ENCODE results near the gene ARL17A.
"Not testable (repeated sequence)": the region's sequence is repeated elsewhere in the genome, so short reads cannot be mapped to it uniquely, and the experiment has no call there.

Gene ARL17A

DNA sequence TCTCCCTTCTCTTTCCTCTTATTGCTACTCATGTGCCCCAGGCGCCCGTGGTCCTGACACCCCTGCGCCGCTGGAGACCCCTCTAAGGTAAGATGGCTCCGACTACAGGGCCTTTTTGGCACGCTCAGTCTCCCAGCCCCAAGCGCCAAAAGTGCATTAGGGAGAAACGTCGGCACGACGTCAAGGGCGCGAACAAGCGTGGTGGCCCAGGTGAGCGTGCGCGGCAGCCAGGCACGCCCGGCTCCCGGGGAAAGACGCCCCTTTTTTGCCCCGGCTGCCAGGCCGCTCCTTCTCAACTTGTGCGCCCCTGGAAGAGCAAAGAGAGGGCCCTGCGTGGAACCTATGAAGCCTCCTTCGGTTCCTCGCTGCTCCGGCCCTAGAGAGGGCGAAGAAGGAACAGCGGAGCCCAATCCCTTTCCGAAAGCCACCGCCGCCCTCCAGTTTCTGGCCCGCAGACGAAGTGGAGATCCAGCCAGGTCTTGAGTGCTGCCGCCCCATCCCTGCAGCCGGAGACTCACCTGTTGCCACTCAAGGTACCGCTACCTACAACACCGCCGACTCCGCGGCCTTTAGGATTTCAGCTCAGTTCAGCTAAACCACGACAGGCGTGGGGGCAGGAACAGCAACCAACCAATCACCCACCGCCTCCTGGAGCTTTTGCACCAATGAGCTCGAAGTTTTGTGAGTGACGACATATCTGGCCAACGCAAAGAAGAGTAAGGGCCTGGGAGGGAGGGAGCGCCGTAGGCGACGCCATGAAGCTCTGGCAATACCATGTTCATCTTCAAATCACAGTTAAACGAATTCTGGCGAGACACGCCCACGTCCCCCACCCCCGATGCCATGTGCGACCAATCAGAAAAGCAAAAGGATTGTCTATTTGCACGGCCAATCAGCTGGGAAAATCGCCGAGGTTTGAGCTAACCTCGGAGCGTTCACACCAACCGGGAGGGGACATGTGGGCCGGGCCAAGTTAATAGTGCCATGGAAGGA, at the start of gene ARL17A:
TSS of gene ARL17A (minus strand) at position 609 of the 993 bp plus-strand sequence. CDS start 3,369 bp downstream, outside the sequence.
- not testable (repeated sequence) for H3K4me3 Mint-ChIP-seq; H3K36me3 Mint-ChIP-seq (ENCODE audit: low read depth)

DNA sequence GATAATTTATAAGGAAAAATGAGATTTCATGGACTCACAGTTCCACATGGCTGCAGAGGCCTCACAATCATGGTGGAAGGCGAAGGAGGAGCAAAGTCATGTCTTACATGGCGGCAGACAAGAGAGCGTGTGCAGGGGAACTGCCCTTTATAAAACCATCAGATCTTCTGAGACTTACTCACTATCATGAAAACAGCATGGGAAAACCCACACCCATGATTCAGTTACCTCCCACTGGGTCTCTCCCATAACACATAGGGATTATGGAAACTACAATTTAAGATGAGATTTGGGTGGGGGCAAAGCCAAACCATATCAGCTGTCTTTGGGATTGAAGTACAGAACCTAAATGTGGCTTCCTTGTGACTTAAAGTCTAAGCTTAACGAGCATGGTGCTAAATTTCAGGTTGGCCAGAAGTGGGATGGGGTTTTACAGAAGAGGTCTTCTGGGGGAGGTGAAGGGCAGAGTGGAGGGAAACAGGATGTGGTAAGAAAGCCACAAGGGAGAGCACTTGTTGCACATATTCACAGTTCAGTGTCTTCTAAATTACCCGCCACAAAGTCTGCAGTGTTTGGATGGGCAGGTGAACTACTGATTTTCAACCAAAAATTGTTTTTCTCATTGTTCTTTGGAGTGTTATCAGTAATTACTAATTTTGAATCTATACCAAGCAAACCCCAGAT, 49.4 kb upstream of the ARL17A start:
- H3K27ac Mint-ChIP-seq; H3K9me3 Mint-ChIP-seq; H3K36me3 Mint-ChIP-seq (ENCODE audit: low read depth); DNase-seq; H3K4me1 Mint-ChIP-seq (ENCODE audit: low read depth); H3K4me3 Mint-ChIP-seq; H3K27me3 Mint-ChIP-seq: not testable (repeated sequence)

More for the DNA sequence above, at the start of gene ARL17A:
- not testable (repeated sequence) for H3K27me3 Mint-ChIP-seq; H3K9me3 Mint-ChIP-seq; H3K27ac Mint-ChIP-seq; H3K4me1 Mint-ChIP-seq (ENCODE audit: low read depth)
- peak; percentile 68 for DNase-seq

DNA sequence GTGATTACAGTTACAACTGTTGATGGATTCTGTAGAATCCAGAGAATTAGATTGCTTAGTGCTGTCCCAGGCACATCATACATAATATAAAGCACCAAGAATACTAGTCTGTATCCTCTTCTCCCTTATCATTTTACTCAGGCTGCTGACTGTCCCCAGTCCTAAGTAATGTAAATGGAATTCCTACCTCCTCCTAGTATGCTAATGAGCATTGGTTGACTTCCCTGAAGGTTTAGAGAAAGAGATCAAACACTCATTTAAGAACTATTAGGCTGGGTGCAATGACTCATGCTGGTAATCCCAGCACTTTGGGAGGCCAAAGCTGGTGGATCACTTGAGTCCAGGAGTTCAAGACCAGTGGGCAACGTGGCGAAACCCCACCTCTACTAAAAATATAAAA, 48.0 kb upstream of the ARL17A start:
- not testable (repeated sequence) for H3K27ac Mint-ChIP-seq; DNase-seq; H3K9me3 Mint-ChIP-seq; H3K4me3 Mint-ChIP-seq; H3K4me1 Mint-ChIP-seq (ENCODE audit: low read depth); H3K36me3 Mint-ChIP-seq (ENCODE audit: low read depth); H3K27me3 Mint-ChIP-seq

DNA sequence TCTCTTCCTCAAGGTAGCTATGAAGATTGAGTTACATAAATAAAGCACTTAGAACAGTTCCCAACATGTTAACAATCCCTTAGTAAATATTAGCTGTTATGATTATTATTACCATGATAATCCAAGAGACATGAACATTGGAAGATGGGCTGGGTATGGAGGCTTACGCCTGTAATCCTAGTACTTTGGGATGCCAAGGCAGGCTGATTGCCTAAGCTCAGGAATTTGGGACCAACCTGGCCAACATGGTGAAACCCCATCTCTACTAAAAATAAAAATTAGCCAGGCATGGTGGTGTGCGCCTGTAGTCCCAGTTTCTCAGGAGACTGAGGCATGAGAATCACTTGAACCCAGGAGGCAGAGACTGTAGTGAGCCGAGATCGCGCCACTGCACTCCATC, 45.2 kb upstream of the ARL17A start:
- not testable (repeated sequence) for H3K9me3 Mint-ChIP-seq; H3K4me3 Mint-ChIP-seq; H3K4me1 Mint-ChIP-seq (ENCODE audit: low read depth); H3K36me3 Mint-ChIP-seq (ENCODE audit: low read depth); DNase-seq; H3K27me3 Mint-ChIP-seq; H3K27ac Mint-ChIP-seq

DNA sequence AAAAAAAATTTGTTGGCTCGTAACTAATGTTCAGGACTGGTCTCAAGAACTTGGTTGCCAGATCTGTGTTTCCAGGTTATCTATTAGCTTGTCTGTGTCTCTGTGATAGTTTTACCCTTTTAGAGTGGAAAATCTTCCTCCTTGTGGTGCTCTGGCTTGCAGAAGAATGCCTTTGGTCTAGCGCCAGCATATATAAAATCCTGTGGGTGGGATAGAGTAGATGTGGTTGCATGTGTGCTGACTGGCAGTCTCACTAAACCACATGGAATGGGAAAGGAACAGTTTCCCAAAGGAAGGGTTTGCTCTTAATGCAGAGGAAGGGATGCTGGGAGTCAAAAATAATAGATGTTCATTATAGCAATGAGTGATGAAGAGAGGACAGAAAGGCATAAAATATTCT, 44.3 kb upstream of the ARL17A start:
- H3K4me1 Mint-ChIP-seq (ENCODE audit: low read depth); H3K9me3 Mint-ChIP-seq; H3K4me3 Mint-ChIP-seq; H3K27me3 Mint-ChIP-seq; H3K36me3 Mint-ChIP-seq (ENCODE audit: low read depth); H3K27ac Mint-ChIP-seq; DNase-seq: not testable (repeated sequence)

DNA sequence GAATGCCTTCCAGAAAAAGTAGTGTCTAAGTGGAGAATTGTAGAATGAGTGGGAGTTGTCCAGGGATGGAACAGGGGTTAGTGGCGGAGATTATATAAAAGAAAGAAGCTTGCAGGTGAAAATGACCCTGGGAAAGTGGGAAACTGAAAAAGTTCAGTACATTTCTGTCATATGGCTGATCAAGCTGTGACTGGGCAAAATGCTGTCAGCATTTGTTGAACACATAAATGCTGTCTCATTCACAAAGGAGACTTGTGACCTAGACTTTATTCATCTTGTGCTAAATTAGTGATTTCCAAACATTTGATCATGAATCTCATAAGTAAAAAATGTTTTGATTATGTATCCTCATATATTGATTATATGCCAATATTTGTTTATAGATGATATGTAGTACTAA, 39.5 kb upstream of the ARL17A start:
- H3K27me3 Mint-ChIP-seq; H3K4me3 Mint-ChIP-seq; H3K27ac Mint-ChIP-seq; H3K4me1 Mint-ChIP-seq (ENCODE audit: low read depth); H3K36me3 Mint-ChIP-seq (ENCODE audit: low read depth); H3K9me3 Mint-ChIP-seq; DNase-seq: not testable (repeated sequence)

DNA sequence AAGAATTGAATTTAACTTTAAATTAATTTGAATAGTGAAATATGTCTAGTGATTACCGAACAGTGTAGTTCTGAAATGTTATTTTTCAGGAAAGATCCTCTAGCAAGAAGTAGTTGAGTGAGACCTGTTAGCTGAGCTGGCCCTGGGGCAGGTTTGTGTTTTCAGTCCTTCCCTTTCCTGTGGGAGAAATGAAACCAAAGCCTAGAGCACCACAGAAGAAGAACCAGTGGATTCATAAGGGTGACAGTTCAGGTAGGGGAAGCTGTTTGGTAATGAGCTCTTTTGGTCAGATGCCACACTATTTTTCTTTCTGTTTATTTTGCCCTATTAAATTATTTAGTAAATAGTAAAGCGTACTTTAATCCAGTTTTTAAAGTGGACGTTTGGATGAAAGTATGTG, 37.6 kb upstream of the ARL17A start:
- not testable (repeated sequence) for H3K9me3 Mint-ChIP-seq; H3K27me3 Mint-ChIP-seq; H3K27ac Mint-ChIP-seq; H3K4me1 Mint-ChIP-seq (ENCODE audit: low read depth); H3K4me3 Mint-ChIP-seq; H3K36me3 Mint-ChIP-seq (ENCODE audit: low read depth); DNase-seq

DNA sequence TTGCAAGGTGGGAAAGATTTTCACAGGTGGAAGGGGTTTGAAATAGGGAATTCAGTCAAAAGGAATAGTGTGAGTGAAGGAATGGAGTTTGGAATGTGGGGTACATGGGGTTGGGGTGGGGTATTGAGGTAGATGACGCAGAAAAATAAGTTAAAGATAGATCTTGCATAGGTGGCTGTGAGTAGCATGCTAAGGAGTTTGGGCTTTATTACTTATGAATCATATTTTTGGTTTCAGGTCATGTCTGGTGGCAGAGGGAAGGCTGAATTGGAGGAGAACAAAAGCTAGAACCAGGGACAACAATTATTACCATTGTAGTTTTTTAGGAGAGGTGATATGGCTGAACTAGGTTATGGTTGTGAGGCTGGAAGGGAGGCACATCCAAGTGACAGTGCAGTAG, 34.4 kb upstream of the ARL17A start:
- H3K9me3 Mint-ChIP-seq; H3K4me1 Mint-ChIP-seq (ENCODE audit: low read depth); H3K27me3 Mint-ChIP-seq; DNase-seq; H3K4me3 Mint-ChIP-seq; H3K36me3 Mint-ChIP-seq (ENCODE audit: low read depth); H3K27ac Mint-ChIP-seq: not testable (repeated sequence)

DNA sequence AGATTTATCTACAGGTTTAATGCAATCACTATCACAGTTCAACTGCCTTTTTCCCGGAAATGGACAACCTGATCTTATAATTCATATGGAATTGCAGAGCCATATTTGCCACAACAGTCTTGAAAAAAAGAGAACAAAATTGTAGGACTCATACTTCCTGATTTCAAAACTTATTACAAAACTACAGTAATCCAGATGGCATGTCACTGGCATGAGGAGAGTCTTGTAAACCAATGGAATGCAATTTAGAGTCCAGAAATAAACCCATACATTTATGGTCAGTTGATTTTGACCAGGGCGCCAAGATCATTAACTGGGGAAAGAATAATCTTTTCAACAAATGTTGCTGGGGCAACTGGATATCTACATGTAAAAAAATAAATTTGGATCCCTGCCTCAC, 31.8 kb upstream of the ARL17A start:
- not testable (repeated sequence) for H3K4me1 Mint-ChIP-seq (ENCODE audit: low read depth); H3K9me3 Mint-ChIP-seq; DNase-seq; H3K36me3 Mint-ChIP-seq (ENCODE audit: low read depth); H3K27ac Mint-ChIP-seq; H3K4me3 Mint-ChIP-seq; H3K27me3 Mint-ChIP-seq

DNA sequence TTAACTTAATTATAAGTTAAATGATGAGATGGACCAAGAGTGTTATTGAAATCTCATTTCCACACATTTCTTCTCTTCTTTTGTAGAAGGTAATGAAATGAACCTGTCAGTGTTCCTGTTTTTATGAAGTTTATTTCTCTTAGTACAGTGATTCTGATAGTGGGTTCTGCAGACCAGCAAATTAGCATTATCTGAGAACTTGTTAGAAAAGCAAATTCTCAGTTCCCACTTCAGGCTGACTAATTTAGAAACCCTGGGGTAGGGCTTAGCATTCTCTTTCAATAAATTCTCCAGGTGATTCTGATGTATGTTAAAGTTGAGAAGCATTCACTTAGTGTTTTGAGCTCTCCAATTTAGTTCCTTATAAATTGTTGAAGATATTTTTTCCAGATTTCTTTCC, 23.6 kb upstream of the ARL17A start:
- not testable (repeated sequence) for H3K4me1 Mint-ChIP-seq (ENCODE audit: low read depth); H3K4me3 Mint-ChIP-seq; H3K27me3 Mint-ChIP-seq; H3K36me3 Mint-ChIP-seq (ENCODE audit: low read depth); H3K27ac Mint-ChIP-seq; H3K9me3 Mint-ChIP-seq; DNase-seq

DNA sequence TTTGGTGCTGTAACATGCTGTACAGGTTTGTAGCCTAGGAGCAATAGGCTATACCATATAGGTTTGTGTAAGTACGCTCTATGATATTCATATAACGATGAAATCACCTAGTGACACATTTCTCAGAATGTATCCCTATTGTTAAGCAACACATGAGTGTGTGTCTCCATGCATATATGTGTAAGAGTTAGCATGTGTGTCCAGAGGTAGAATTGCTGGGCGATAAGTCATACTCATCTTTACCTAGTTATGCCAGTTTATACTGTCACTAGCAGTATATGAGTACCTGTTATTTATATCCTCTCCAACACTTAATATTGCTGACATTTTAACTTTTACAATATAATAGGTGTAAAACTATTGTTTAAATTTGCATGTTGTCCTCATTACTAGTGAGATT, 21.3 kb upstream of the ARL17A start:
- H3K36me3 Mint-ChIP-seq (ENCODE audit: low read depth); DNase-seq; H3K4me1 Mint-ChIP-seq (ENCODE audit: low read depth); H3K27me3 Mint-ChIP-seq; H3K4me3 Mint-ChIP-seq; H3K9me3 Mint-ChIP-seq; H3K27ac Mint-ChIP-seq: not testable (repeated sequence)

DNA sequence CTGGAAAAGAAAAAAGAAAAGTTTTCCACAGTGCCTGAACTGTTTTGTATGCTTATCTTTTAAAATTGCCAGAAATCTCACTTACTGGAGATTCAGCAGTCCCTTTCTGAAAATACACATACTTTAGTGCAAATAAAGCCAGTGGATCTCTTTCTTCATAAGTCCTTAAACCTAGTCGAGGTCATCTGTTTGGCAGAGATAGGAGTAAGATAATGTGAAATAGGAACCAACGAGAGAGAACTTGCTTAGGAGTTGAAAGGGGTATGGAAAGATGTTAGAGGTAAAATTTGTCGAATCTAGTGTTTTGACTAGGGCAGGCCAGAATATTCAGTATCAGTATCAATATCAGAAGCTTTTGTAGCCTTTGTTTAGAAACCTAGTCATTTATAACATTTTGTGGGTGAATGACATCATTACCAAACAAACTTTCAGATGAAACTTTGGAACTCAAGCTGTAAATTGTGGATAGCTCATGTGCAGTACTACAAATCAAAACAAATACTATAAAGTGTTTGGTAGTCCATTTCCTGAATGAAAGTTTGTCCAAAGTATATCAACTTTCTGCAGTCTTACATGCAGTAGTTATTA, 18.9 kb upstream of the ARL17A start:
- not testable (repeated sequence) for H3K4me3 Mint-ChIP-seq; H3K27me3 Mint-ChIP-seq; H3K27ac Mint-ChIP-seq; H3K36me3 Mint-ChIP-seq (ENCODE audit: low read depth); H3K9me3 Mint-ChIP-seq; DNase-seq; H3K4me1 Mint-ChIP-seq (ENCODE audit: low read depth)

DNA sequence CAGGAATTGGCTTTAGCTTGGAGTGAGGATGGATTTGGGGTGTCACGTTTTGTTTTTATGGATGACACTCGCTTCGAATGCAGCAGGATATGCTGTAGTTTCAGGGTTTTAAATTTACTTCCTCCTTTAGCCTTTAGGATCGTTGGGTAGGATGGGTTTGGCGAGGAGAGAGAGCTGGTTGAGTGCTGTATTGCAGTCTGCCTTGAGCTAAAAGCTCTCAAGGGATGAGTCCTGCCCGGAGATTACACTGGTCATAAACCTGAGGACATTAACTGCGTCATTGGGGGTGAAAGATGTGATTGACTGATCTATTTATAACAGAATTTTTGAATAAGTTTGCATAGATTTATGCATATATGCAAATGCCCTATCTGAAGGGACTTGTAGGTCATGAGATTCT, 11.8 kb upstream of the ARL17A start:
- H3K27me3 Mint-ChIP-seq; H3K9me3 Mint-ChIP-seq; H3K4me1 Mint-ChIP-seq (ENCODE audit: low read depth); H3K4me3 Mint-ChIP-seq; H3K36me3 Mint-ChIP-seq (ENCODE audit: low read depth); H3K27ac Mint-ChIP-seq; DNase-seq: not testable (repeated sequence)

DNA sequence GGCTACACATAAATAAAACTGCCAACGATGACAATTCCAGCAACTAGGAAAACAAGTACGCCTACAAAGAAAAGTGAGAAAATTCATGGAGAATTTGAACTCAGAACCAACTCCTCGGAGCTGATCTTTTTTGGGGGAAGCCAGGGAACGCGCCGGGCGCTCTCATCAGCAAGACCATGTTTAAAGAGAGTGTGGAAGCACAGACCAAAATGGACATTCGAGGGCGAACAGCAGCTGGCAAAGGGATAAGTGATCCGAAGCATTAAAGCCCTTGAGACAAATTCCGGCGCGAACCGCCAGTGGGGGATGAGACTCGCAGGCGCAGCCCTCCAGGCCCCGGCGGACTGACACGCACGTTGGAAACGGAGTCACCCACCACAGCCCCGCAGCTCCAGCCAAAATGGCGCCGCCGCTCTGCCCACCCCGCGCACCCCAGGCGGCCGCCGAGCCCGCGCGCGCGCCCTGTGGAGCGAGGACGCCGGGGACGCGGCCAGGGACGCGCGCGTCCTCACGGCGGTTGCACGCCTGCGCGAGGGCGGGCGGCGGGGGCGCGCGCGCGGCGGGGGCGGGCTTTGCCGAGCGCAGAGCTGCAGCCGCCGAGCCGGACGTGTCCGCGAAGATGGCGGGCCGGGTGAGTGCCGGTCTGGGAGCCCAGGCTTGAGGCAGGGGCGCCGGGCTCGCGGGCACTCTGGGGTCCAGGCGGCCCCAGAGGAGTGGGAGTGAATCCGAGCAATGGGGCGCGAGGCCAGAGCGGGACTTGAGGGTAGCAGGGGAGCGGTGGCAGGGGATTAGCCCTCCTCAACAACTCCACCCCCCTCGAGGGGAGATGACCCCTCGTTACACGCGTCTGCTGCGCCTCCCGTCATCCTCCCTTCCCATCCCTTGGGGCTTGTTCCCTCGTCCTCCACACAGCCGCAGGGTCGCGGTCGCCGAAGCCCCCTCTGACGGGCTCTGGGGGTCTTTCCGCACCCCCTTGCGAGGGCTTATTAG, 11.0 kb upstream of the ARL17A start, which contains the start of gene NSF:
TSS of gene NSF (plus strand) at position 513 of the 990 bp plus-strand sequence. CDS start at position 620, 107 bp downstream.
- H3K4me1 Mint-ChIP-seq (ENCODE audit: low read depth); H3K36me3 Mint-ChIP-seq (ENCODE audit: low read depth); H3K27ac Mint-ChIP-seq; DNase-seq; H3K9me3 Mint-ChIP-seq; H3K4me3 Mint-ChIP-seq; H3K27me3 Mint-ChIP-seq: not testable (repeated sequence)

Data from activated T-cell treated with anti-CD3 and anti-CD28 coated beads, Interleukin-2, amount 50 U/mL, for 24 hours (primary cell).